GM13976 (cell line): ENCODE data around the gene HDX.

Experiments
- DNase-seq: peaks from one replicate; pipeline ENCODE4 v3.0.0; 2012; ENCODE audit warnings: low spot score
- in situ Hi-C: fragments of 300-500 bp; cut with MboI; formaldehyde crosslinking; loops from one replicate; pipeline ENCODE4 v1.12.0; 2022; ENCODE audit warnings: low sequenced_read_pairs, mixed read lengths, inconsistent platforms; ENCODE audit not compliant: unreplicated experiment
- TF ChIP-seq, protein P1 (sequence below): IDR thresholded peaks from 2 replicates; pipeline ENCODE4 v1.5.1; 2012; ENCODE audit warnings: borderline replicate concordance, mild to moderate bottlenecking; ENCODE audit not compliant: insufficient read depth; ENCODE audit errors: extremely low read depth, missing control alignments, control extremely low read depth

Gene HDX

DNA sequence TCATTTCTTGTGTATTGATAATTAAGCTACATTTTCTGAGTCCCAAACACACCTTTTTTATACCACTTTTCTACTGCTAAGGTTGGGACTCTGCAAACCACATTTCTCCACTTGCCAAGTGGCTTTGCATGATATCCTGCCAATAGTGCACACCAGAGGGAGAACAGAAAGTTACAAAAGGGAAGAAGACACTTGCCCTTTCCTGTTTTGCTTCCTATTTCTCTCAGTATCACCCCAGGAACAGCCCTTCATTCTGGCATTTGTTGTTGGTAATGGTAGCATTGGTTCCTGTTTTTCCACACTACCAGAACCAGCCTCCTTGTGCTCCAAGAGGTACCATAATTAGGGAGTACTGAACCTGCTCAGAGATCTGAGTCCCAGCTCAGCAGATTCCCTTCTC lies 87.1 kb downstream of the HDX start:
- no peak for DNase-seq
- in situ Hi-C loops, result no loop called here

DNA sequence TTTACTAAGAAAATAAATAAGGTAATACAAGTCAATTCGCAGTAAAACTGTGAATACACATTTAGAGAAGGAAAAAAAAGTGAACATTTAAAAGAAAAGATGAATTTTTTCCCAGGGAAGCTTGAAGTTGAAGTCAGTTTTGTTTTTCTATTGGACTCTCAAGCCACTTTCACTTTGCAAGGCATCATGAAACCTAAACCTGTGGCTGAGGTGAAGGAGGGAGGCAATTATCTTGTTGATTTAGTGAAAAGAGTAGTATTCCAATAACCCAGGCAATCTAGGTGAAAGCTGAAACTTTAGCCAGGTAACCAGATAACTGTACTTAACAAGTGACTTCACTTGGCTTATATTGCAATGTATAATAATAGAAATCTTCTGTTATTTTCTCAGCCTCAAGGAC lies 138.6 kb downstream of the HDX start:
- in situ Hi-C loops, result no loop called here
- DNase-seq, result no peak
- TF ChIP-seq, protein P1, sequence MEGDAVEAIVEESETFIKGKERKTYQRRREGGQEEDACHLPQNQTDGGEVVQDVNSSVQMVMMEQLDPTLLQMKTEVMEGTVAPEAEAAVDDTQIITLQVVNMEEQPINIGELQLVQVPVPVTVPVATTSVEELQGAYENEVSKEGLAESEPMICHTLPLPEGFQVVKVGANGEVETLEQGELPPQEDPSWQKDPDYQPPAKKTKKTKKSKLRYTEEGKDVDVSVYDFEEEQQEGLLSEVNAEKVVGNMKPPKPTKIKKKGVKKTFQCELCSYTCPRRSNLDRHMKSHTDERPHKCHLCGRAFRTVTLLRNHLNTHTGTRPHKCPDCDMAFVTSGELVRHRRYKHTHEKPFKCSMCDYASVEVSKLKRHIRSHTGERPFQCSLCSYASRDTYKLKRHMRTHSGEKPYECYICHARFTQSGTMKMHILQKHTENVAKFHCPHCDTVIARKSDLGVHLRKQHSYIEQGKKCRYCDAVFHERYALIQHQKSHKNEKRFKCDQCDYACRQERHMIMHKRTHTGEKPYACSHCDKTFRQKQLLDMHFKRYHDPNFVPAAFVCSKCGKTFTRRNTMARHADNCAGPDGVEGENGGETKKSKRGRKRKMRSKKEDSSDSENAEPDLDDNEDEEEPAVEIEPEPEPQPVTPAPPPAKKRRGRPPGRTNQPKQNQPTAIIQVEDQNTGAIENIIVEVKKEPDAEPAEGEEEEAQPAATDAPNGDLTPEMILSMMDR, result no peak

More for the DNA sequence above, 87.1 kb downstream of the HDX start:
- TF ChIP-seq, protein P1, result no peak

DNA sequence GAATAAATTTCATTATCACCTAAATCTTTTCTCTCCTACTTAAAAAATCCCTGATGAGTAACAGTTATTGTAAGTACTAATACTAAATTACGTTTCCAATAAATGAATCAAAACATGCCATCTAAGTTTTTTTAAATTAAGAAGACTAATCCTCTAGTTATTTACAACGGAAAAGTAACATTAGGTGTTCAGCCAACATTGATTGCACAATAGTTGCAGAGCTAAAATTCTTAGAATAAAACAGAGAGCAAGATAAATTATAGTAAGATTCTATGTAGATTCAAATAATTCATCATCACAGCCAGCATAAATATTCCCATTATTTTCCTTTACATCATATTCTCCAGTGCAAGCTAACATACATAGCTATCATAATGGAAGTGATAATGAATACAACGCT lies 139.2 kb downstream of the HDX start:
- in situ Hi-C loops, result no loop called here
- TF ChIP-seq, protein P1, result no peak

DNA sequence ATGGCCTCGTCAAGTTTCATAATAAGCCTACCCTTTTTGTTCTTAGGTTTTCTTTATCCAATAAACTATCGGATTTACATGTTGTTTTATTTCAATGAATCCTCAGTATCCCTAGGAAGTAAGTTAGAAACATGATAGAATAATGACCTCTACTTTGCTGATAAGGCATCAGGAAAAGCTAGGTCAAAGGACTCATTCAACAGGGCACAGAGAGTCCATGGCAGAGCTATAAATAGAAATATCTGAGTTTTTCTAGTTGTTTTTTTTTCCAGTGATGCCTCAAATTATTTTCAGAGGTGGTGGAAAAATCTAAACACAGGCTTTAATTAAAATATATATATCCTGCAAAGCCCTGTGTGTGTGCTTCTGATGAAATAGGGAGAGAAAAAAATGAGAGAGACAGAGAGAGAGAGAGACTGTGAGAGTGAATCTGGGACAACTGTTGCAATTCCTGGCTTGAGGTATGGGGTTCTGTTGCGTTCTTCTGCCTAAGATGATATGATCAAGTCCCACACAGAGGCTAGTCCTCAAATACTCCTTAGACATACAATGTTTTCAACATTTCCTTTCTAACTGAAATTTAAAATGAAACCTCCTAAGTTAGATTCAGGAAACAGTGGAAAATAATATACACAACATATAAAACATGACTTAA lies 139.9 kb downstream of the HDX start:
- TF ChIP-seq, protein P1, result no peak
- in situ Hi-C loops, result no loop called here
- no peak for DNase-seq

More for the DNA sequence above, 139.2 kb downstream of the HDX start:
- DNase-seq, result no peak

DNA sequence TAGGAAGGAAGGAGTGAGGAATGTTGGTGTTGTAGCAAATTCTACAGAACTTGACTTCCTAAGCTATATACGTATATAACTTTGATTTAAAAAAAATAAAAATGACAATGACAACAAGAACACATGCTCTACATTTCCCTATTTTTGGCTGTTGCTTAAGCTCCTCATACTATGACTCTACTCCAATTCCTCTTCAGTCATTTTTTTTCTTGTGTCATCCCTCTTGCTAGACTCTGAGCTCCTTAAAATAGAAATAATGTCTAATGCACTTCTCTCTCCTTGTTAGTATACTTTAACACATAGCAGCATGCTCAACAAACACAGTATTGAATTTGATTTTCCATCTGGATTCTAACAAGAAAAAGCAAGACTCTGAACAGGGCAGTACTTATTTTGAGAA lies 144.0 kb downstream of the HDX start:
- TF ChIP-seq, protein P1, result no peak
- DNase-seq, result no peak
- in situ Hi-C loops, result no loop called here

DNA sequence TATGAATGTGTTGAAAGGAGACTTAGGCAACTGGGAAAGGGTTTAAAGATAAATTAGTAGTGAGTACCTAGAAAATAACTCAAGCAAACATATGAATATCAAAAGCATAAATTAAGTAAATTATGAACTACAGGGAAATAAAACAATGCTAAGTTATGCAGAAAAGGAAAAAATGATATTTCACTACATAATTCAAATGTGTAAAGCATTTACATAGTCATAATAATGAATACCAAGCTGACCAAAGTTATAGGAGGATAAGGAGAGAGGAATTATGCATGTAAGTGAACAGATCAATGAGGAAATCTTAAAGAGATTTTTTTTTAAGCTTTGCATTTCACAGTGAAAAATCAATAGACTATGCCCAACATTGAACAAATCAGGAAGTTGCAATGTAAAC lies 145.0 kb downstream of the HDX start:
- in situ Hi-C loops, result no loop called here
- DNase-seq, result no peak
- TF ChIP-seq, protein P1, result no peak
